RWPE1 (cell line): ENCODE results near the gene TRANK1.

Experiments
- CTCF ChIA-PET: fragments of 350-600 bp; sonication (Branson Sonifier 250); formaldehyde crosslinking; extraction: SDS; loops from one replicate; lab custom pipeline; 2021; lab: Yijun Ruan, JAX
- POLR2A ChIA-PET: fragments of 400-600 bp; formaldehyde crosslinking; extraction: SDS; loops from one replicate; lab custom pipeline; 2020; ENCODE audit warnings: antibody characterized with exemption; ENCODE audit not compliant: low non-redundant PET; lab: Yijun Ruan, JAX
- DNase-seq: peaks from one replicate; pipeline ENCODE4 v3.0.0; 2012; ENCODE audit warnings: low spot score
- H3K27ac ChIP-seq: fragments of 450-650 bp; 2 replicates; pipeline ENCODE4 v1.5.1; 2017
- TF ChIP-seq, protein P1 (sequence below): fragments of 450-650 bp; conservative IDR thresholded peaks from 2 replicates; pipeline ENCODE4 v1.5.1; 2017; ENCODE audit warnings: low read depth, mild to moderate bottlenecking

Gene TRANK1

DNA sequence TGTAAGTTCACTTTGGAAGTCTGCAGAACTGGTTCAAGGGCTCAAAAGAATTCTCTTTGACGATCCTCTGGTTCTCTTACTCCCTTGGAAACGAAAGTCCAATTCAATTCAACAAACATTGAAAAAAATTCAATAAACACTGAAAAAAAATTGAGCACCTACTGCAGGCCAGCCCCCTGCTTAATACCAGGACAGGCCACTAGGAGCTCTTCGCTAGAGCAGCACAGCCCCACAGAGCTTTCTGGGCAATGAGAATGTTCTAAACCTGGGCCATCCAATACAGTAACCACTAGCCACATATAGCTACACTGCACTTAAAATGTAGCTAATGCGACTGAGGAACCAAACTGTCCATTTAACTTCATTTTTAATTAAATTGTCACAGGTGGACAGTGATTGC is 130.1 kb downstream of the TRANK1 start:
- ChIA-PET CTCF (interaction anchor here (0.6 to 0.7 kb wide), 2 partner anchors 257 to 1195 kb away, joined by 3 to 5 read pairs; no protein-coding TSS in a partner anchor), POLR2A (no interaction called here)
- no peak for DNase-seq
- H3K27ac ChIP-seq, result no peak overlapping the region
- TF ChIP-seq, protein P1, sequence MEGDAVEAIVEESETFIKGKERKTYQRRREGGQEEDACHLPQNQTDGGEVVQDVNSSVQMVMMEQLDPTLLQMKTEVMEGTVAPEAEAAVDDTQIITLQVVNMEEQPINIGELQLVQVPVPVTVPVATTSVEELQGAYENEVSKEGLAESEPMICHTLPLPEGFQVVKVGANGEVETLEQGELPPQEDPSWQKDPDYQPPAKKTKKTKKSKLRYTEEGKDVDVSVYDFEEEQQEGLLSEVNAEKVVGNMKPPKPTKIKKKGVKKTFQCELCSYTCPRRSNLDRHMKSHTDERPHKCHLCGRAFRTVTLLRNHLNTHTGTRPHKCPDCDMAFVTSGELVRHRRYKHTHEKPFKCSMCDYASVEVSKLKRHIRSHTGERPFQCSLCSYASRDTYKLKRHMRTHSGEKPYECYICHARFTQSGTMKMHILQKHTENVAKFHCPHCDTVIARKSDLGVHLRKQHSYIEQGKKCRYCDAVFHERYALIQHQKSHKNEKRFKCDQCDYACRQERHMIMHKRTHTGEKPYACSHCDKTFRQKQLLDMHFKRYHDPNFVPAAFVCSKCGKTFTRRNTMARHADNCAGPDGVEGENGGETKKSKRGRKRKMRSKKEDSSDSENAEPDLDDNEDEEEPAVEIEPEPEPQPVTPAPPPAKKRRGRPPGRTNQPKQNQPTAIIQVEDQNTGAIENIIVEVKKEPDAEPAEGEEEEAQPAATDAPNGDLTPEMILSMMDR, result no peak

DNA sequence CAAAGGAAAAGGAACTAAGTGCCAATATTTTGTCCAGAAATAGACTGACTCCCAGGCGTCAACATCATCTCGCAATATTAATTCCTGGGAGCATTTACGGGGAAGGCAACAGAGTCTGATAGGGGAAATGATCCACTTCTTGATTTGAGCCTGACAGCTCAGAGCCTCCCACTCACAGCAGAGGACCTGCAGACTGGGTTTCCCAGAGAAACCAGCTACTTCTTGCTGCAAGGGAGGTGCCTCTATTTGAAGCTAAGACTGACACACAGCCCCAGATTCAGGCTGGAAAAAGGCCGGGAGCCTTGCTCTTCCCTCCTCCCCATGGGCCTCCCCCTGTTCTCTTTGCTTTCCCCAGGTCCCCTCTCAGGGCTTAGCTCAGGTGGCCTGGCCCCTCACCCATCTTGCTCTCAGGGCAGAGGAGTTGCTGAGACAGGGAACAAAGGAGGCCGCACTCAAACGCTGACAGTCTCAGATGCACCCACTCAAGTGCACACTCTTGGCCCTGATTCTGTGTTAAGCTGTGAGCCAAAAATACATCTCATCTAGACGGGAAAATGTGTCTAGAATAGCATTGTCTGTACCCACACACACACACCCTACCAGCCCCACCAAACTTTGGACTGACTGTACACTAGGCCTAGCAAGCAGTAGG is 130.7 kb downstream of the TRANK1 start:
- TF ChIP-seq, protein P1, result no peak
- ChIA-PET POLR2A (no interaction called here), CTCF (interaction anchor here (0.6 to 0.7 kb wide), 2 partner anchors 18 to 256 kb away, joined by 3 read pairs; no protein-coding TSS in a partner anchor)
- DNase-seq, result no peak
- H3K27ac ChIP-seq, result no peak overlapping the region

DNA sequence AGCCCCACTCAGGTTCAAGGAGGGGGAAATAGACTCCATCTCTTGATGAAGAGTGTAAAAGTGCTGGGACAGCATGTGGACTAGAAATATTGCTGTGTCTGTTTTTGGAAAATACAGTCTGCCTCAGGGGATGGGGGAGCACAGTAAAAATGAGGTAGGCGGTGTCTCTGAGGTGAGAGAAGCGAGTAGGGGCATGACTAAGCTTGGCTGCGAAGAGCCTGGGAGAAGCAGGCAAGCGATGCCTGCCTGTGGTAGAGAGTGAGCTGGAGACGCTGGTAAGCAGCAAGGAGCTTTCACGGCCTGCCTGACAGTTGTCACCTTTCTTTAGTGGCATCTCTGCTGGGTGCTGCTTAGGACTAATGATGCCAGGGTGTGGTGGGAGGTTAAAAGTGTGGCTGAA is 131.5 kb downstream of the TRANK1 start:
- no peak overlapping the region for H3K27ac ChIP-seq
- ChIA-PET POLR2A (no interaction called here), CTCF (interaction anchor here (0.6 to 1.1 kb wide), 2 partner anchors 19 to 55 kb away, joined by 3 read pairs; no protein-coding TSS in a partner anchor)
- DNase-seq, result peak; percentile 41
- TF ChIP-seq, protein P1, result no peak

DNA sequence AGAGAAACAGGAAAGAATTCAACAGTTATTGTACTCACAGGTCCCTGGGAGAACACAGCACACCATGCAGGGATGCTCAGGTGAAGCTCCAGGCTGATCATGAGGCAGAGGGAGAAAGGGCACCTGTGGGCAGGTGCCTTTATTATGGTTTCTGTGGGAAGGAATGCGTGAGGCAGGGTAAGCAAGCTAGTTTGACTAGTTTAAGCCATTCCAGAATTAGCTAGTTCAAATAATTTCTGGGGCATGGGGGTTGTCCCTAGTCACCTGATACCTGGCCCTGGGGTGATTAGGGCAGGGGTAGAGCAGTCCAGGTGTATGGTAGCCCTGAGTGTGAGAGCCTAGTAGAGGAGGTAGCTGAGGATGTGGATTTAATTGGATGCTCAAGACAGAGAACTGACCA is 132.6 kb downstream of the TRANK1 start:
- ChIA-PET CTCF (interaction anchor here (1.1 kb wide), 1 partner anchor 56 kb away, joined by 3 read pairs; no protein-coding TSS in a partner anchor), POLR2A (no interaction called here)
- DNase-seq, result no peak
- H3K27ac ChIP-seq, result no peak overlapping the region
- TF ChIP-seq, protein P1, result no peak

DNA sequence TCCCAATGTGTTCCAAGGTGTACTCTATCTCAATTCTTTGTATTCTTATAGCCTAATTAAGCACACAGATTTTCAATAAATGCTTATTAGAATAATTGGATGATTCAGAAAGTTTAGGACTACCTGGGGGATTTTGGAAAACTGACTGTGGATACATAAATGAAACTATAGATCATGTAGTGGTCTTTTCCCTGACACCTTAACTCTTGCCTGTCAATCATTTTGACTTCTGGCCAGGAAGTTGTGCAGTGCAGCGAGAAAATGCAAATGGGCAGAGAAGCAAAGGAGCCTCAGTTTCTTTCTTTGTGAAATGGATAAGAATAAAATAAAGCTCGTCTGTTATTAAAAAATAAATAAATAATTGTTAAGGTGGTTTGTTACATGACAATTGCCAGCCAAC is 133.1 kb downstream of the TRANK1 start:
- H3K27ac ChIP-seq, result no peak overlapping the region
- no peak for DNase-seq
- ChIA-PET POLR2A (no interaction called here), CTCF (no interaction called here)
- TF ChIP-seq, protein P1, result no peak

DNA sequence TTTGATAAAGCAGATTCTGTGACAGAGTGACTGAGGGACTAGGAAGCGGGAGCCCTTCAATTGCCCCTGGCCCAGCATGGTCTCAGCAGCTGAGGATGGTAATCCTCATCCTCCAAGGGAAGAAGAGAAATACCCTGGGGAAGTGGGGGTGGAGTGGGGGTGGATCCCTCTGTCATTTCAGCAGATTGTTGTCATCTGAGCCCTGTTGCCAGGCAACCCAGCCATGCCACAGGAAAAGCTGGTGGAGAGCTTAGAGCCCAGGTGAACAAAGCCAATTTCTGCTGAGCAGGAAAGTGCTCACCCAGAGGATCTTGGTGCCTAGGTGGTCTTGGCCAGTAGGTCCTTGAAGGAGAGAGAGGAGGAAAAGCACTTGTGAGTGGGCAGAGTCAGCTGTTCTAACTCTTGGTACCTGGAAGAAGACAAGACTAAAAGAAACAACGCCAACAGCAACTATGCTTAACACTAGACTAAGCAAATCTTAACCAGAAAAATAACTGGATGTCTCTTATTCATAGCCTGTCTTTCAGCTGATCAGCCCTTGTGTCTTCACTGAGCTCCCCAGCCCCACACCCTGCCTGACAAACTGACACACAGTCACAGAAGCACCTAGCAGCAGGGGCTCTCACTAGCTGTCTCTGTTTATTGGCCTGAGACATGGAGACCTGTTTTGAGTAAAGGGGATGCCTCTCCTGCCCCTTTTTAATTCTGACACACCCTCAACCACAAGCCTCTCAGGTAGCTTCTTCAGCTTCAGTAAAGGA is 140.4 kb downstream of the TRANK1 start:
- TF ChIP-seq, protein P1, result no peak
- POLR2A ChIA-PET, result no interaction called here
- CTCF ChIA-PET, result no interaction called here
- no peak for DNase-seq
- H3K27ac ChIP-seq, result no peak overlapping the region
